Liver (tissue), 9 donors: ENCODE measurements around the gene GSE1. TPM values are rescaled to one million over a fixed set of nuclear protein-coding genes. Genes with fewer than 3 reads are reported as not detected.

ENCODE experiments used
- DNase-seq: peaks from one replicate; pipeline ENCODE4 v3.0.0-alpha.2; 2017; ENCODE audit warnings: low spot score
- H3K27ac ChIP-seq, 2 donors: one replicate each; pipeline ENCODE4 v1.7.0; 2013; ENCODE audit warnings: inconsistent platforms in 2 of 2, low read length in 2 of 2, control low read depth in 1 of 2, low read depth in 1 of 2, mild to moderate bottlenecking in 1 of 2
- H3K27me3 ChIP-seq, 4 donors: one replicate each; pipeline versions ENCODE4 v1.6.1 to v1.7.0; 2013; ENCODE audit warnings: low read length in 3 of 4, inconsistent platforms in 1 of 4, mild to moderate bottlenecking in 1 of 4, moderate library complexity in 1 of 4; ENCODE audit not compliant: control insufficient read depth in 4 of 4, insufficient read depth in 4 of 4
- H3K36me3 ChIP-seq, 4 donors: one replicate each; pipeline versions ENCODE4 v1.6.1 to v1.7.0; 2013; ENCODE audit warnings: low read length in 3 of 4, mild to moderate bottlenecking in 3 of 4, low read depth in 1 of 4, moderate library complexity in 1 of 4; ENCODE audit not compliant: control insufficient read depth in 4 of 4, insufficient read depth in 3 of 4
- H3K4me1 ChIP-seq, 4 donors: one replicate each; pipeline versions ENCODE4 v1.6.1 to v1.7.0; 2013; ENCODE audit warnings: low read length in 3 of 4, mild to moderate bottlenecking in 3 of 4, moderate library complexity in 1 of 4; ENCODE audit not compliant: control insufficient read depth in 4 of 4, insufficient read depth in 4 of 4
- H3K4me3 ChIP-seq, 3 donors: one replicate each; pipeline versions ENCODE4 v1.6.1 to v1.7.0; 2013; ENCODE audit warnings: low read length in 3 of 3, control low read depth in 1 of 3, low read depth in 1 of 3, mild to moderate bottlenecking in 1 of 3
- H3K9ac ChIP-seq, 2 donors: one replicate each; pipeline ENCODE4 v1.7.0; 2013; ENCODE audit warnings: low read length in 2 of 2, mild to moderate bottlenecking in 2 of 2, moderate library complexity in 2 of 2, control low read depth in 1 of 2, low read depth in 1 of 2
- H3K9me3 ChIP-seq, 4 donors: one replicate each; pipeline versions ENCODE4 v1.6.1 to v1.7.0; 2013; ENCODE audit warnings: low read length in 3 of 4; ENCODE audit not compliant: control insufficient read depth in 4 of 4
- ATF3 ChIP-seq: IDR thresholded peaks from 2 replicates; pipeline ENCODE4 v1.6.1; 2016; ENCODE audit warnings: antibody characterized with exemption
- EGR1 ChIP-seq, 2 donors: IDR thresholded peaks; 2 replicates each; pipeline ENCODE4 v1.6.1; 2016 to 2018; ENCODE audit warnings: antibody characterized with exemption in 2 of 2, low read depth in 2 of 2
- FOXA1 ChIP-seq: IDR thresholded peaks from 2 replicates; pipeline ENCODE4 v1.6.1; 2016; ENCODE audit warnings: antibody characterized with exemption
- FOXA2 ChIP-seq: IDR thresholded peaks from 2 replicates; pipeline ENCODE4 v1.6.1; 2016; ENCODE audit warnings: antibody characterized with exemption
- GABPA ChIP-seq, 2 donors: IDR thresholded peaks in 1 of 2; conservative IDR thresholded peaks in 1 of 2; 2 replicates each; pipeline ENCODE4 v1.6.1; 2016; ENCODE audit warnings: antibody characterized with exemption in 2 of 2, mild to moderate bottlenecking in 1 of 2, moderate library complexity in 1 of 2
- HNF4A ChIP-seq, 2 donors: conservative IDR thresholded peaks; 2 replicates each; pipeline ENCODE4 v1.6.1; 2016; ENCODE audit warnings: antibody characterized with exemption in 2 of 2, mild to moderate bottlenecking in 2 of 2
- HNF4G ChIP-seq: IDR thresholded peaks from 2 replicates; pipeline ENCODE4 v1.6.1; 2016; ENCODE audit warnings: antibody characterized with exemption
- JUND ChIP-seq, 2 donors: IDR thresholded peaks; 2 replicates each; pipeline ENCODE4 v1.6.1; 2016; ENCODE audit warnings: antibody characterized with exemption in 2 of 2
- NR2F2 ChIP-seq: IDR thresholded peaks from 2 replicates; pipeline ENCODE4 v1.6.1; 2016; ENCODE audit warnings: antibody characterized with exemption
- RAD21 ChIP-seq, 2 donors: IDR thresholded peaks; 2 replicates each; pipeline ENCODE4 v1.6.1; 2016; ENCODE audit warnings: antibody characterized with exemption in 2 of 2, mild to moderate bottlenecking in 2 of 2
- RXRA ChIP-seq, 2 donors: IDR thresholded peaks; 2 replicates each; pipeline ENCODE4 v1.6.1; 2017 to 2018; ENCODE audit warnings: antibody characterized with exemption in 2 of 2, mild to moderate bottlenecking in 1 of 2
- SP1 ChIP-seq: IDR thresholded peaks from 2 replicates; pipeline ENCODE4 v1.6.1; 2018; ENCODE audit warnings: antibody characterized with exemption, mild to moderate bottlenecking
- TAF1 ChIP-seq: conservative IDR thresholded peaks from 2 replicates; pipeline ENCODE4 v1.6.1; 2016; ENCODE audit warnings: antibody characterized with exemption, mild to moderate bottlenecking
- YY1 ChIP-seq: IDR thresholded peaks from 2 replicates; pipeline ENCODE4 v1.6.1; 2016; ENCODE audit warnings: antibody characterized with exemption, mild to moderate bottlenecking
- ZBTB33 ChIP-seq: IDR thresholded peaks from 2 replicates; pipeline ENCODE4 v1.6.1; 2016; ENCODE audit warnings: antibody characterized with exemption
- WGBS: extraction: QIAGEN DNeasy Blood & Tissue Kit; methylation state at CpG from one replicate; pipeline ENCODE4 v1.1.7; 2013; 5-methylcytosine and 5-hydroxymethylcytosine counted together
- polyA plus RNA-seq, 2 donors: library from polyadenylated mRNA; stranded (reverse) in 1 of 2; unstranded in 1 of 2; fragments of 200-250 nt in 1 of 2; fragments of >200 nt in 1 of 2; fragmentation: Nextera tagmentation in 1 of 2; extraction: Ambion mirVana in 1 of 2; gene quantifications; one replicate each; pipeline versions ENCODE4 v1.2.1 to v1.2.3, GENCODE V29; 2013 to 2015
- total RNA-seq, 2 donors: library from RNA; depleted of rRNA; stranded (reverse); fragments of >200 nt; gene quantifications; one replicate each; pipeline ENCODE4 v1.2.3, GENCODE V29; 2014
- TF ChIP-seq, protein P1 (sequence below): IDR thresholded peaks from 2 replicates; pipeline ENCODE4 v1.6.1; 2016; ENCODE audit warnings: antibody characterized with exemption, mild to moderate bottlenecking
- TF ChIP-seq, protein P2 (sequence below): fragments of 150-350 bp; IDR thresholded peaks from 2 replicates; pipeline ENCODE4 v1.5.1; 2017; ENCODE audit warnings: improper control_type of control experiment, low read depth, low read length; ENCODE audit not compliant: missing input control
- TF ChIP-seq, protein P3 (sequence below): IDR thresholded peaks from 2 replicates; pipeline ENCODE4 v1.6.1; 2016; ENCODE audit warnings: antibody characterized with exemption
- donor health status: healthy.
- donor health status: healthy.
- donor health status: healthy.
- donor health status: healthy.
- donor health status: healthy.

The GSE1 gene
- total and polyA plus RNA-seq, 4 donors, result 9.9 to 37.7 (median 25.2) TPM

GRCh38 chr16:85678016-85678415, 64.9 kb downstream of the GSE1 start:
- no peaks in the 10 kb centered on the region for H3K9me3 ChIP-seq
- no peak for DNase-seq
- peaks cover 0 to 4% (median 2%) of the 10 kb centered on the region in 4 donors for H3K36me3 ChIP-seq
- TF ChIP-seq HNF4A (conservative IDR thresholded peaks at IDR 0.05), result no peak
- no peak for TF ChIP-seq TAF1
- TF ChIP-seq RAD21 (IDR thresholded peaks at IDR 0.05), result no peak
- TF ChIP-seq, protein P1, sequence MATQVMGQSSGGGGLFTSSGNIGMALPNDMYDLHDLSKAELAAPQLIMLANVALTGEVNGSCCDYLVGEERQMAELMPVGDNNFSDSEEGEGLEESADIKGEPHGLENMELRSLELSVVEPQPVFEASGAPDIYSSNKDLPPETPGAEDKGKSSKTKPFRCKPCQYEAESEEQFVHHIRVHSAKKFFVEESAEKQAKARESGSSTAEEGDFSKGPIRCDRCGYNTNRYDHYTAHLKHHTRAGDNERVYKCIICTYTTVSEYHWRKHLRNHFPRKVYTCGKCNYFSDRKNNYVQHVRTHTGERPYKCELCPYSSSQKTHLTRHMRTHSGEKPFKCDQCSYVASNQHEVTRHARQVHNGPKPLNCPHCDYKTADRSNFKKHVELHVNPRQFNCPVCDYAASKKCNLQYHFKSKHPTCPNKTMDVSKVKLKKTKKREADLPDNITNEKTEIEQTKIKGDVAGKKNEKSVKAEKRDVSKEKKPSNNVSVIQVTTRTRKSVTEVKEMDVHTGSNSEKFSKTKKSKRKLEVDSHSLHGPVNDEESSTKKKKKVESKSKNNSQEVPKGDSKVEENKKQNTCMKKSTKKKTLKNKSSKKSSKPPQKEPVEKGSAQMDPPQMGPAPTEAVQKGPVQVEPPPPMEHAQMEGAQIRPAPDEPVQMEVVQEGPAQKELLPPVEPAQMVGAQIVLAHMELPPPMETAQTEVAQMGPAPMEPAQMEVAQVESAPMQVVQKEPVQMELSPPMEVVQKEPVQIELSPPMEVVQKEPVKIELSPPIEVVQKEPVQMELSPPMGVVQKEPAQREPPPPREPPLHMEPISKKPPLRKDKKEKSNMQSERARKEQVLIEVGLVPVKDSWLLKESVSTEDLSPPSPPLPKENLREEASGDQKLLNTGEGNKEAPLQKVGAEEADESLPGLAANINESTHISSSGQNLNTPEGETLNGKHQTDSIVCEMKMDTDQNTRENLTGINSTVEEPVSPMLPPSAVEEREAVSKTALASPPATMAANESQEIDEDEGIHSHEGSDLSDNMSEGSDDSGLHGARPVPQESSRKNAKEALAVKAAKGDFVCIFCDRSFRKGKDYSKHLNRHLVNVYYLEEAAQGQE, result no peak
- TF ChIP-seq RXRA (IDR thresholded peaks at IDR 0.05), result no peak
- no peak for TF ChIP-seq EGR1 (IDR thresholded peaks at IDR 0.05; ENCODE audit: low read depth in 2 of 2)
- TF ChIP-seq GABPA (IDR thresholded peaks at IDR 0.05 in 1 of 2, conservative IDR thresholded peaks at IDR 0.05 in 1 of 2), result no peak
- TF ChIP-seq ZBTB33, result no peak
- TF ChIP-seq SP1, result no peak
- no peak for TF ChIP-seq NR2F2
- no peak for TF ChIP-seq YY1
- TF ChIP-seq ATF3, result no peak
- TF ChIP-seq, protein P2, sequence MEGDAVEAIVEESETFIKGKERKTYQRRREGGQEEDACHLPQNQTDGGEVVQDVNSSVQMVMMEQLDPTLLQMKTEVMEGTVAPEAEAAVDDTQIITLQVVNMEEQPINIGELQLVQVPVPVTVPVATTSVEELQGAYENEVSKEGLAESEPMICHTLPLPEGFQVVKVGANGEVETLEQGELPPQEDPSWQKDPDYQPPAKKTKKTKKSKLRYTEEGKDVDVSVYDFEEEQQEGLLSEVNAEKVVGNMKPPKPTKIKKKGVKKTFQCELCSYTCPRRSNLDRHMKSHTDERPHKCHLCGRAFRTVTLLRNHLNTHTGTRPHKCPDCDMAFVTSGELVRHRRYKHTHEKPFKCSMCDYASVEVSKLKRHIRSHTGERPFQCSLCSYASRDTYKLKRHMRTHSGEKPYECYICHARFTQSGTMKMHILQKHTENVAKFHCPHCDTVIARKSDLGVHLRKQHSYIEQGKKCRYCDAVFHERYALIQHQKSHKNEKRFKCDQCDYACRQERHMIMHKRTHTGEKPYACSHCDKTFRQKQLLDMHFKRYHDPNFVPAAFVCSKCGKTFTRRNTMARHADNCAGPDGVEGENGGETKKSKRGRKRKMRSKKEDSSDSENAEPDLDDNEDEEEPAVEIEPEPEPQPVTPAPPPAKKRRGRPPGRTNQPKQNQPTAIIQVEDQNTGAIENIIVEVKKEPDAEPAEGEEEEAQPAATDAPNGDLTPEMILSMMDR, result no peak
- TF ChIP-seq HNF4G, result no peak
- no peak for TF ChIP-seq JUND (IDR thresholded peaks at IDR 0.05)
- TF ChIP-seq, protein P3, sequence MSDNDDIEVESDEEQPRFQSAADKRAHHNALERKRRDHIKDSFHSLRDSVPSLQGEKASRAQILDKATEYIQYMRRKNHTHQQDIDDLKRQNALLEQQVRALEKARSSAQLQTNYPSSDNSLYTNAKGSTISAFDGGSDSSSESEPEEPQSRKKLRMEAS, result no peak
- TF ChIP-seq FOXA2, result no peak
- no peak for TF ChIP-seq FOXA1
- H3K27ac ChIP-seq, result no peak overlapping the region
- H3K4me1 ChIP-seq, result peaks cover 12 to 44% (median 40%) of the 10 kb centered on the region in 4 donors
- no peak overlapping the region for H3K9ac ChIP-seq
- 94% methylated on average over 8 of the region's 8 CpGs for WGBS
- no peaks in the 10 kb centered on the region for H3K27me3 ChIP-seq
- H3K4me3 ChIP-seq, result no peak overlapping the region
